HG03196 (cell line): ENCODE data around the gene MUC20.
"Not testable (repeated sequence)": the region's sequence is repeated elsewhere in the genome, so short reads cannot be mapped to it uniquely, and the experiment has no call there.

Source experiments
- ATAC-seq: cut with Tn5 transposase; IDR thresholded peaks from one replicate; pipeline ENCODE4 v1.9.1; 2021; ENCODE audit not compliant: unreplicated experiment

The MUC20 gene

GRCh38 chr3:195710126-195710905 is 10.5 kb upstream of the MUC20 start:
- not testable (repeated sequence) for ATAC-seq

- not testable (repeated sequence) for ATAC-seq
Observed at GRCh38 chr3:195711091-195711812, 9.5 kb upstream of the MUC20 start.

GRCh38 chr3:195711813-195712534 is 8.8 kb upstream of the MUC20 start:
- ATAC-seq: no peak

GRCh38 chr3:195712535-195712910 is 8.3 kb upstream of the MUC20 start:
- not testable (repeated sequence) for ATAC-seq

GRCh38 chr3:195713150-195713549 is 7.6 kb upstream of the MUC20 start:
- not testable (repeated sequence) for ATAC-seq

- no peak for ATAC-seq
Observed at GRCh38 chr3:195714380-195715011, 6.3 kb upstream of the MUC20 start.

- no peak for ATAC-seq
Observed at GRCh38 chr3:195715134-195715533, 5.6 kb upstream of the MUC20 start.

- ATAC-seq: no peak
Observed at GRCh38 chr3:195715583-195716266, 5.1 kb upstream of the MUC20 start.

GRCh38 chr3:195717416-195717815 is 3.4 kb upstream of the MUC20 start:
- ATAC-seq: no peak

GRCh38 chr3:195717852-195718476 is 2.8 kb upstream of the MUC20 start:
- ATAC-seq: no peak

- ATAC-seq: no peak
Observed at GRCh38 chr3:195718477-195718984, 2.2 kb upstream of the MUC20 start.

GRCh38 chr3:195719514-195720254 is 1.1 kb upstream of the MUC20 start:
- not testable (repeated sequence) for ATAC-seq

GRCh38 chr3:195722139-195722995 is 1.6 kb downstream of the MUC20 start:
- not testable (repeated sequence) for ATAC-seq

- not testable (repeated sequence) for ATAC-seq
Observed at GRCh38 chr3:195722996-195723345, 2.2 kb downstream of the MUC20 start.

GRCh38 chr3:195724363-195724762 is 3.6 kb downstream of the MUC20 start:
- ATAC-seq: not testable (repeated sequence)

- not testable (repeated sequence) for ATAC-seq
Observed at GRCh38 chr3:195725916-195726740, 5.3 kb downstream of the MUC20 start.

- no peak for ATAC-seq
Observed at GRCh38 chr3:195727606-195728195, 6.9 kb downstream of the MUC20 start.
